Fibroblast of pulmonary artery (primary cell): ENCODE data around the gene MFSD1.
A peak's percentile ranks its signal among the peaks of the same experiment; 100 is the strongest.

Experiments
- DNase-seq: peaks from one replicate; pipeline ENCODE4 v3.0.0-alpha.2; 2010; ENCODE audit warnings: low read depth
- H3K4me3 ChIP-seq: replicated peaks from 2 replicates; pipeline ENCODE4 v1.5.1; 2011; ENCODE audit warnings: low read depth, mild to moderate bottlenecking, control low read depth, low read length, moderate library complexity
- CTCF ChIP-seq: IDR thresholded peaks from 2 replicates; pipeline ENCODE4 v1.5.1; 2011; ENCODE audit warnings: mild to moderate bottlenecking, control low read depth, low read length, inconsistent platforms; ENCODE audit errors: missing control alignments

Gene MFSD1

GRCh38 chr3:158765518-158766205, 36.2 kb upstream of the MFSD1 start:
- no peak overlapping the region for H3K4me3 ChIP-seq
- no peak for TF ChIP-seq CTCF
- DNase-seq: no peak

- no peak for TF ChIP-seq CTCF
- no peak overlapping the region for H3K4me3 ChIP-seq
- no peak for DNase-seq
Measured at GRCh38 chr3:158766364-158766763, 35.5 kb upstream of the MFSD1 start.

- no peak for TF ChIP-seq CTCF
- H3K4me3 ChIP-seq: peak overlapping the region; percentile 9
- DNase-seq: peak; percentile 52
Measured at GRCh38 chr3:158768361-158768787, 33.5 kb upstream of the MFSD1 start.

- peak; percentile 95 for DNase-seq
- TF ChIP-seq CTCF: no peak
- peak overlapping the region; percentile 9 for H3K4me3 ChIP-seq
Measured at GRCh38 chr3:158768881-158769543, 32.8 kb upstream of the MFSD1 start.

GRCh38 chr3:158769549-158769948, 32.3 kb upstream of the MFSD1 start:
- H3K4me3 ChIP-seq: no peak overlapping the region
- TF ChIP-seq CTCF: no peak

GRCh38 chr3:158769952-158770740, 31.7 kb upstream of the MFSD1 start:
- H3K4me3 ChIP-seq: no peak overlapping the region
- no peak for TF ChIP-seq CTCF
- DNase-seq: peak; percentile 66

More at GRCh38 chr3:158769549-158769948, 32.3 kb upstream of the MFSD1 start:
- DNase-seq: peak; percentile 27
